Fibroblast of peridontal ligament (primary cell): Measurements from ENCODE around the gene UBAC2.
A peak's percentile ranks its signal among the peaks of the same experiment; 100 is the strongest.
"Not testable (repeated sequence)": the region's sequence is repeated elsewhere in the genome, so short reads cannot be mapped to it uniquely, and the experiment has no call there.

Experiments
- DNase-seq: peaks from one replicate; pipeline ENCODE4 v3.0.0-alpha.2; 2010; ENCODE audit errors: extremely low read depth

Gene UBAC2

GRCh38 chr13:99393391-99393790 lies 192.7 kb downstream of the UBAC2 start:
- not testable (repeated sequence) for DNase-seq

- DNase-seq: no peak
Measured at GRCh38 chr13:99393791-99394735, 193.4 kb downstream of the UBAC2 start.

- no peak for DNase-seq
Measured at GRCh38 chr13:99395436-99395835, 194.8 kb downstream of the UBAC2 start.

GRCh38 chr13:99396446-99396845 lies 195.8 kb downstream of the UBAC2 start:
- no peak for DNase-seq

- no peak for DNase-seq
Measured at GRCh38 chr13:99398071-99398470, 197.4 kb downstream of the UBAC2 start.

GRCh38 chr13:99398916-99399622 lies 198.4 kb downstream of the UBAC2 start:
- no peak for DNase-seq

GRCh38 chr13:99399623-99399974 lies 198.9 kb downstream of the UBAC2 start:
- DNase-seq: no peak

GRCh38 chr13:99403458-99403971 lies 202.9 kb downstream of the UBAC2 start:
- DNase-seq: no peak

GRCh38 chr13:99404005-99404755 lies 203.5 kb downstream of the UBAC2 start:
- no peak for DNase-seq

GRCh38 chr13:99405966-99406365 lies 205.3 kb downstream of the UBAC2 start:
- DNase-seq: no peak

- DNase-seq: peak; percentile 3
Measured at GRCh38 chr13:99406799-99407201, 206.1 kb downstream of the UBAC2 start.

- no peak for DNase-seq
Measured at GRCh38 chr13:99407906-99408702, 207.4 kb downstream of the UBAC2 start.

- DNase-seq: no peak
Measured at GRCh38 chr13:99408703-99409000, 208.0 kb downstream of the UBAC2 start.

- not testable (repeated sequence) for DNase-seq
Measured at GRCh38 chr13:99409461-99410083, 208.9 kb downstream of the UBAC2 start.

- DNase-seq: not testable (repeated sequence)
Measured at GRCh38 chr13:99410646-99411475, 210.2 kb downstream of the UBAC2 start.

GRCh38 chr13:99412856-99413255 lies 212.2 kb downstream of the UBAC2 start:
- DNase-seq: no peak

- DNase-seq: no peak
Measured at GRCh38 chr13:99414048-99414995, 213.7 kb downstream of the UBAC2 start.

GRCh38 chr13:99415014-99415650 lies 214.5 kb downstream of the UBAC2 start:
- DNase-seq: no peak
